ENCODE measurements around the gene PTGER1. TPM values are rescaled to one million over a fixed set of nuclear protein-coding genes. Genes with fewer than 3 reads are reported as not detected.

Gene PTGER1
- total and polyA plus RNA-seq, 10 of the 15 experiments (the other 5 are each of a cell fraction or from before 2014, with no cell fraction given) = not detected

DNA sequence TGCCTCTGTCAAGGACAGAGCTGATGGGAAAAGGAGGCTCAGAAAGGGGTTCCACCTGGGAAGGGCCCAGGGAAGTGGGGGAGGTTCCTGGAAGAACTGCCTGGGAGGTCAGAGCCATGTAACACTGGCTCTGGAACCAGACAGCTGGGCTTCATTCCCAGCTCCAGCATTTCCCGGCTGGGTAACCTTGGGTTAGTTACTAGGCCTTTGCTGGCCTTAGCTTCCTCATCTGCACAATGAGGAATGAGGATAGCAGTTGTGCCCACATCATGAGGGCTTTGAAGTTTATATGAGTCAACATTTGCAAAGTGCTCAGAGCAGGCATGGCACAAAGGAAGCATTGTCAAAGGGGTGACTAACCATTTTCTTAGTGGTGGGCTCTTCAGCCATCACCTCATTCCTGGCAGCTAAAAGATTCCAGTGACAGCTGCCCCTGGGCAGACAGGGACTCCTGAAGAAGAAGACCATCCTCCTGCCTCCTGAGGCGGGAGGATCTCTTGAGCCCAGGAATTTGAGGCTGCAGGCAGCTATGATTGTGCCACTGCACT is 44.8 kb upstream of the PTGER1 start:
- Histone ChIP-seq H3K27me3 (replicated peaks in 1 of 2; ENCODE audit: control insufficient read depth in 2 of 2, insufficient read depth in 2 of 2, low read length in 1 of 2) (no peaks in the 10 kb centered on the region), H3K27ac (ENCODE audit: control insufficient read depth, insufficient read depth) (no peak overlapping the region), H3K4me2 (ENCODE audit: control insufficient read depth, insufficient read depth) (no peak overlapping the region), H3K4me3 (no peak overlapping the region), H3K36me3 (ENCODE audit: control insufficient read depth in 2 of 2, insufficient read depth in 2 of 2, low read length in 1 of 2) (peaks cover 0 to 8% of the 10 kb centered on the region in 2 experiments; a peak in 3 of 4 replicates), H3K79me2 (ENCODE audit: control insufficient read depth, insufficient read depth, low read length) (peaks cover 30% of the 10 kb centered on the region), H4K20me1 (ENCODE audit: control insufficient read depth, insufficient read depth) (peaks cover 3% of the 10 kb centered on the region; the same call in 1 of the 2 replicates), H3K4me1 (ENCODE audit: control insufficient read depth, insufficient read depth, low read length) (peaks cover 9% of the 10 kb centered on the region), H3K9ac (ENCODE audit: control insufficient read depth, insufficient read depth, low read length) (no peak overlapping the region), H2AFZ (ENCODE audit: control insufficient read depth, low read depth, low read length) (no peak overlapping the region), H3K9me3 (replicated peaks; ENCODE audit: control insufficient read depth, insufficient read depth, low read length) (no peaks in the 10 kb centered on the region)
- no TSS peak for BruUV-seq (replicated peaks)
- no peak for DNase-seq (ENCODE audit: low read depth, low spot score)
- no peak for FAIRE-seq
- TF ChIP-seq MTA3 (IDR thresholded peaks at IDR 0.05; ENCODE audit: borderline replicate concordance, low read length) = no peak
- no peak for TF ChIP-seq NFYB (IDR thresholded peaks at IDR 0.05; ENCODE audit: insufficient read depth, low read depth, low read length)
- TF ChIP-seq ZBTB33 (IDR thresholded peaks at IDR 0.05) = no peak
- no peak for TF ChIP-seq CREB1 (IDR thresholded peaks at IDR 0.05; ENCODE audit: low read depth)
- TF ChIP-seq BCL11A (IDR thresholded peaks at IDR 0.05; ENCODE audit: low read depth, low read length) = no peak
- ChIA-PET SMC1A (ENCODE audit: uncharacterized antibody, unreplicated experiment) (interaction anchor here (1.1 kb wide), 1 partner anchor 9 kb away, joined by 3 read pairs; no protein-coding TSS in a partner anchor), RAD21 (ENCODE audit: unreplicated experiment) (no interaction called here), POLR2A (interaction anchor here (1.5 kb wide), 1 partner anchor 9 kb away, joined by 3 read pairs; the partner anchor contains the start of gene TECR), CTCF (interaction anchor here (4.9 kb wide), 1 partner anchor 14 kb away, joined by 41 read pairs; no protein-coding TSS in a partner anchor)
- 48% methylated on average over 2 of the region's 2 CpGs for WGBS (ENCODE audit: insufficient coverage, insufficient replicate concordance, low lambda C conversion rate, missing lambda C conversion rate)
- intact Hi-C loops (cut with micrococcal nuclease; ENCODE audit: unreplicated experiment) (no loop called here), in situ Hi-C loops (cut with MboI) (no loop called here)
- no peak for ATAC-seq

Data from GM12878 (cell line).